H1 (cell line): ENCODE results near the gene TIMMDC1. TPM values are rescaled to one million over a fixed set of nuclear protein-coding genes. Genes with fewer than 3 reads are reported as not detected.

Source experiments
- CTCF ChIA-PET: fragments of 300-600 bp; sonication (Branson Sonifier 250); formaldehyde crosslinking; loops from one replicate; lab custom pipeline; 2021; ENCODE audit not compliant: partially characterized antibody; lab: Charles Lee
- POLR2A ChIA-PET: fragments of 300-600 bp; sonication (Branson Sonifier 250); formaldehyde crosslinking; loops from one replicate; lab custom pipeline; 2021; ENCODE audit warnings: inconsistent platforms; ENCODE audit not compliant: partially characterized antibody; lab: Charles Lee
- DNase-seq, 2 experiments: peaks; one replicate each; pipeline versions ENCODE4 v3.0.0 to v3.0.0-alpha.2; 2010 to 2022; ENCODE audit warnings: low spot score in 2 of 2, low read depth in 1 of 2, mixed read lengths in 1 of 2
- FAIRE-seq: peaks from 2 replicates; lab custom pipeline; 2011; peaks lifted over from hg19 to GRCh38; lab: Jason Lieb, UNC
- H2AFZ ChIP-seq: 2 replicates; pipeline ENCODE4 v1.8.1; 2012; ENCODE audit warnings: low read length, inconsistent platforms
- H2AK5ac ChIP-seq: 2 replicates; pipeline ENCODE4 v1.6.1; 2013; ENCODE audit warnings: low read depth, low read length
- H2BK120ac ChIP-seq: replicated peaks from 2 replicates; pipeline ENCODE3; 2013; ENCODE audit warnings: low read depth, low read length, inconsistent platforms
- H2BK12ac ChIP-seq: 2 replicates; pipeline ENCODE4 v1.6.1; 2013; ENCODE audit warnings: low read depth, low read length
- H2BK15ac ChIP-seq: 2 replicates; pipeline ENCODE4 v1.6.1; 2013; ENCODE audit warnings: low read length
- H2BK20ac ChIP-seq: 2 replicates; pipeline ENCODE4 v1.6.1; 2013; ENCODE audit warnings: low read length
- H2BK5ac ChIP-seq: 2 replicates; pipeline ENCODE4 v1.6.1; 2013; ENCODE audit warnings: low read depth, low read length
- H3K14ac ChIP-seq: 2 replicates; pipeline ENCODE4 v1.6.1; 2013; ENCODE audit warnings: inconsistent platforms; ENCODE audit not compliant: insufficient read length
- H3K18ac ChIP-seq: 2 replicates; pipeline ENCODE4 v1.6.1; 2013; ENCODE audit warnings: low read length; ENCODE audit errors: extremely low read depth
- H3K23ac ChIP-seq: 2 replicates; pipeline ENCODE4 v1.6.1; 2013; ENCODE audit warnings: inconsistent platforms; ENCODE audit not compliant: insufficient read length
- H3K23me2 ChIP-seq: 2 replicates; pipeline ENCODE4 v1.6.1; 2013; ENCODE audit warnings: low read depth, low read length
- H3K27ac ChIP-seq: 2 replicates; pipeline ENCODE4 v1.6.1; 2011; ENCODE audit warnings: low read depth, low read length, inconsistent platforms
- H3K27me3 ChIP-seq, 4 experiments: replicated peaks in 1 of 4; 1 replicate in 1 of 4; 2 replicates in 3 of 4; pipeline versions ENCODE4 v1.6.1 to v1.8.1; 2011 to 2013; ENCODE audit warnings: low read length in 3 of 4, mild to moderate bottlenecking in 3 of 4, inconsistent platforms in 2 of 4, mixed read lengths in 2 of 4, moderate library complexity in 1 of 4; ENCODE audit not compliant: control insufficient read depth in 3 of 4, insufficient read depth in 3 of 4; ENCODE audit errors: extremely low read depth in 1 of 4
- H3K36me3 ChIP-seq, 4 experiments: 2 replicates each; pipeline versions ENCODE4 v1.6.1 to v1.8.1; 2011 to 2013; ENCODE audit warnings: mild to moderate bottlenecking in 4 of 4, low read length in 3 of 4, moderate library complexity in 2 of 4, control low read depth in 1 of 4, inconsistent platforms in 1 of 4; ENCODE audit not compliant: insufficient read depth in 4 of 4, control insufficient read depth in 2 of 4
- H3K4ac ChIP-seq: replicated peaks from 2 replicates; pipeline ENCODE3; 2013; ENCODE audit warnings: low read length, low read depth, mixed read lengths, inconsistent platforms; ENCODE audit not compliant: insufficient read length
- H3K4me1 ChIP-seq, 4 experiments: replicated peaks in 1 of 4; 1 replicate in 1 of 4; 2 replicates in 3 of 4; pipeline versions ENCODE4 v1.6.1 to v1.8.1; 2011 to 2013; ENCODE audit warnings: low read length in 3 of 4, inconsistent platforms in 2 of 4, mixed read lengths in 1 of 4; ENCODE audit not compliant: insufficient read depth in 4 of 4, control insufficient read depth in 3 of 4
- H3K4me2 ChIP-seq, 2 experiments: 2 replicates each; pipeline versions ENCODE4 v1.6.1 to v1.8.1; 2011 to 2013; ENCODE audit warnings: low read depth in 2 of 2, low read length in 2 of 2, control low read depth in 1 of 2, inconsistent platforms in 1 of 2, mild to moderate bottlenecking in 1 of 2; ENCODE audit not compliant: insufficient read depth in 1 of 2
- H3K4me3 ChIP-seq, 4 experiments: fragments of 200-600, 300-600 bp in 1 of 4; sonication (generic), shearing (Covaris generic), sonication (Bioruptor Twin) in 1 of 4; 2 replicates each; pipeline versions ENCODE4 v1.5.1 to v1.8.1; 2011 to 2016; ENCODE audit warnings: low read length in 4 of 4, low read depth in 3 of 4, control low read depth in 2 of 4, inconsistent platforms in 2 of 4, mild to moderate bottlenecking in 2 of 4, mixed read lengths in 1 of 4, moderate library complexity in 1 of 4; ENCODE audit not compliant: insufficient read depth in 2 of 4; ENCODE audit errors: extremely low read depth in 1 of 4
- H3K56ac ChIP-seq: replicated peaks from 2 replicates; pipeline ENCODE3; 2013; ENCODE audit warnings: low read depth, mild to moderate bottlenecking, mixed read lengths, low read length, inconsistent platforms; ENCODE audit not compliant: insufficient read length
- H3K79me1 ChIP-seq: 2 replicates; pipeline ENCODE4 v1.6.1; 2013; ENCODE audit warnings: low read depth, low read length, control low read depth
- H3K79me2 ChIP-seq, 2 experiments: 2 replicates each; pipeline versions ENCODE4 v1.6.1 to v1.8.1; 2012 to 2013; ENCODE audit warnings: low read length in 2 of 2, mild to moderate bottlenecking in 2 of 2, inconsistent platforms in 1 of 2; ENCODE audit not compliant: insufficient read depth in 2 of 2, control insufficient read depth in 1 of 2
- H3K9ac ChIP-seq, 4 experiments: replicated peaks in 1 of 4; 1 replicate in 1 of 4; 2 replicates in 3 of 4; pipeline versions ENCODE4 v1.6.1 to v1.8.1; 2011 to 2013; ENCODE audit warnings: low read depth in 3 of 4, low read length in 3 of 4, control low read depth in 2 of 4, mild to moderate bottlenecking in 2 of 4, moderate library complexity in 2 of 4, inconsistent platforms in 1 of 4; ENCODE audit errors: extremely low read depth in 1 of 4
- H3K9me3 ChIP-seq, 2 experiments: 2 replicates each; pipeline versions ENCODE4 v1.6.1 to v1.8.1; 2012 to 2013; ENCODE audit warnings: mild to moderate bottlenecking in 2 of 2, moderate library complexity in 2 of 2, control low read depth in 1 of 2, inconsistent platforms in 1 of 2, low read depth in 1 of 2, low read length in 1 of 2, mixed read lengths in 1 of 2; ENCODE audit not compliant: insufficient read depth in 2 of 2
- H4K20me1 ChIP-seq, 2 experiments: replicated peaks in 1 of 2; 2 replicates each; pipeline versions ENCODE3 to v1.8.1; 2011 to 2013; ENCODE audit warnings: inconsistent platforms in 2 of 2, low read length in 2 of 2, mild to moderate bottlenecking in 1 of 2; ENCODE audit not compliant: insufficient read depth in 2 of 2, control insufficient read depth in 1 of 2
- H4K5ac ChIP-seq: 2 replicates; pipeline ENCODE4 v1.6.1; 2013; ENCODE audit warnings: low read length, low read depth, mixed read lengths, inconsistent platforms; ENCODE audit not compliant: insufficient read length
- H4K8ac ChIP-seq: 2 replicates; pipeline ENCODE4 v1.8.0; 2013; ENCODE audit warnings: mild to moderate bottlenecking, moderate library complexity, low read length, inconsistent platforms; ENCODE audit not compliant: insufficient read depth; ENCODE audit errors: extremely low read depth
- H4K91ac ChIP-seq: replicated peaks from 2 replicates; pipeline ENCODE3; 2013; ENCODE audit warnings: low read length, mixed read lengths, inconsistent platforms; ENCODE audit not compliant: insufficient read length
- BRCA1 ChIP-seq: IDR thresholded peaks from 2 replicates; pipeline ENCODE4 v1.6.1; 2012; ENCODE audit warnings: low read depth, low read length, improper control_type of control experiment
- EZH2 ChIP-seq: fragments of 200-600 bp; sonication (generic); IDR thresholded peaks from 2 replicates; pipeline ENCODE4 v1.7.1; 2012; ENCODE audit warnings: low read depth, mild to moderate bottlenecking, moderate library complexity, low read length, inconsistent platforms; ENCODE audit not compliant: severe bottlenecking
- JUN ChIP-seq: IDR thresholded peaks from 2 replicates; pipeline ENCODE4 v1.6.1; 2011; ENCODE audit warnings: low read depth, mild to moderate bottlenecking, improper control_type of control experiment, low read length
- KDM1A ChIP-seq: fragments of 200-600, 300-600 bp; sonication (generic); IDR thresholded peaks from 2 replicates; pipeline ENCODE4 v1.7.1; 2016; ENCODE audit warnings: mild to moderate bottlenecking, low read length, borderline replicate concordance
- MAFK ChIP-seq: IDR thresholded peaks from 2 replicates; pipeline ENCODE4 v1.6.1; 2012; ENCODE audit warnings: low read depth, mild to moderate bottlenecking, improper control_type of control experiment, low read length
- NANOG ChIP-seq: IDR thresholded peaks from 2 replicates; pipeline ENCODE4 v1.6.1; 2011; ENCODE audit warnings: low read length, low read depth, mild to moderate bottlenecking, inconsistent platforms; ENCODE audit not compliant: insufficient read depth, poor library complexity, severe bottlenecking
- PHF8 ChIP-seq: fragments of 200-600 bp; sonication (generic); conservative IDR thresholded peaks from 2 replicates; pipeline ENCODE4 v1.7.1; 2012; ENCODE audit warnings: low read depth, mild to moderate bottlenecking, inconsistent platforms, low read length, moderate library complexity
- RBBP5 ChIP-seq: IDR thresholded peaks from 2 replicates; pipeline ENCODE4 v1.7.1; 2012; ENCODE audit warnings: low read depth, mild to moderate bottlenecking, inconsistent platforms, low read length, moderate library complexity, borderline replicate concordance
- SIRT6 ChIP-seq: IDR thresholded peaks from one replicate; pipeline ENCODE4 v1.7.1; 2012; ENCODE audit warnings: low read length, inconsistent platforms
- TBP ChIP-seq: IDR thresholded peaks from 2 replicates; pipeline ENCODE4 v1.6.1; 2011; ENCODE audit warnings: low read depth, low read length, improper control_type of control experiment
- TCF12 ChIP-seq: IDR thresholded peaks from 2 replicates; pipeline ENCODE4 v1.6.1; 2011; ENCODE audit warnings: low read depth, mild to moderate bottlenecking, low read length
- WGBS, 2 experiments: shearing (Covaris generic) in 1 of 2; methylation state at CpG; one replicate each; pipeline versions ENCODE4 v1.1.6 to v1.1.7; 2013 to 2015; ENCODE audit warnings: low lambda C conversion rate in 2 of 2, mixed read lengths in 2 of 2, inconsistent platforms in 1 of 2, low coverage in 1 of 2, missing lambda C conversion rate in 1 of 2; ENCODE audit not compliant: insufficient replicate concordance in 2 of 2, insufficient coverage in 1 of 2, insufficient read length in 1 of 2; ENCODE audit errors: extremely low coverage in 1 of 2, missing lambda C conversion rate in 1 of 2; 5-methylcytosine and 5-hydroxymethylcytosine counted together
- polyA plus RNA-seq, 7 experiments: library from polyadenylated mRNA; depleted of rRNA in 3 of 7; stranded (reverse) in 5 of 7; unstranded in 2 of 7; fragments of >200 nt in 5 of 7; fragments of 200-250 nt in 2 of 7; gene quantifications; 1 replicate in 5 of 7; 2 replicates in 1 of 7; 4 replicates in 1 of 7; pipeline versions ENCODE4 v1.2.1 to v1.2.3, GENCODE V29; 2011 to 2013; ENCODE audit warnings: missing spikeins in 2 of 7, mixed read lengths in 2 of 7
- total RNA-seq: library from RNA; stranded (reverse); fragmentation: NEBNext Ultra II Directional; extraction: Animal tissue kit (Norgen Biotek cat#: 25700); gene quantifications from 2 replicates; pipeline ENCODE4 v1.2.1, GENCODE V29; 2021

Gene TIMMDC1
- total and polyA plus RNA-seq, 2 of the 8 experiments (the other 6 are each of a cell fraction or from before 2014, with no cell fraction given), result 80.7 to 128 TPM

DNA sequence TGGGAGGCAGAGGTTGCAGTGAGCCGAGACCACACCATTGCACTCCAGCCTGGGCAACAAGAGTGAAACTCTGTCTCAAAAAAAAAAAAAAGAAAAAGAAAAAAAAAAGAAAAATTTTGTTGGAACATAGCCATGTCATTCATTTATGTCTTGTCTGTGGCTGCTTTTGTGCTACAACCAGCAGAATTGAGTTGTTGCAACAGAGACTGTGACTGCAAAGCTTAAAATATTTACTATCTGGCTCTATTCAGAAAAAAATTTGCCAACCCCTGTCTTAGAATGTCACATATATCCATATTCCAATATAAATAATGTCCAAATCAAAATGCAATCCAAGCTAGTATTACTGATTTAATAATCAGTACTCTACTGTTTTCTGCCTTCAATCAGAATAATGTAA lies 35.9 kb downstream of the TIMMDC1 start:
- H2AFZ ChIP-seq, result no peak overlapping the region
- no peak overlapping the region for H2BK12ac ChIP-seq
- H3K27me3 ChIP-seq, result no peaks in the 10 kb centered on the region
- H2AK5ac ChIP-seq, result no peak overlapping the region
- H3K79me2 ChIP-seq, result no peaks in the 10 kb centered on the region
- no peaks in the 10 kb centered on the region for H3K4me1 ChIP-seq
- H3K9me3 ChIP-seq, result no peaks in the 10 kb centered on the region
- 100% methylated on average over 1 of the region's 1 CpG; no CpG with 5 or more reads in 1 of the 2 experiments for WGBS, 2 experiments
- H3K14ac ChIP-seq, result no peak overlapping the region
- no peak overlapping the region for H3K4me2 ChIP-seq
- H4K20me1 ChIP-seq, result no peaks in the 10 kb centered on the region
- no peak overlapping the region for H3K56ac ChIP-seq
- no peak overlapping the region for H4K8ac ChIP-seq
- no peak overlapping the region for H3K4ac ChIP-seq
- ChIA-PET CTCF (interaction anchor here (1.3 kb wide), 1 partner anchor 147 kb away, joined by 5 read pairs; no protein-coding TSS in a partner anchor), POLR2A (interaction anchor here (1.8 kb wide), 1 partner anchor 10 kb away, joined by 9 read pairs; no protein-coding TSS in a partner anchor)
- no peaks in the 10 kb centered on the region for H3K23me2 ChIP-seq
- no peak overlapping the region for H4K91ac ChIP-seq
- FAIRE-seq, result no peak
- H2BK5ac ChIP-seq, result no peak overlapping the region
- H3K9ac ChIP-seq, result no peak overlapping the region
- H3K36me3 ChIP-seq, result no peaks in the 10 kb centered on the region
- H4K5ac ChIP-seq, result no peak overlapping the region
- no peak overlapping the region for H2BK120ac ChIP-seq
- H3K4me3 ChIP-seq, result no peak overlapping the region
- no peak overlapping the region for H2BK20ac ChIP-seq
- no peak for DNase-seq
- H3K27ac ChIP-seq, result no peak overlapping the region
- H2BK15ac ChIP-seq, result no peak overlapping the region
- H3K79me1 ChIP-seq, result no peaks in the 10 kb centered on the region
- H3K23ac ChIP-seq, result no peak overlapping the region
- no peak overlapping the region for H3K18ac ChIP-seq
- TF ChIP-seq TCF12 (no peak), RBBP5 (no peak), SIRT6 (no peak), KDM1A (no peak), EZH2 (no peak), BRCA1 (no peak), TBP (no peak), MAFK (no peak), PHF8 (no peak), NANOG (no peak), JUN (no peak)
